ENCODE measurements around the gene KIFC3.
A peak's percentile ranks its signal among the peaks of the same experiment; 100 is the strongest.
"Not testable (repeated sequence)": the region's sequence is repeated elsewhere in the genome, so short reads cannot be mapped to it uniquely, and the experiment has no call there.

Gene KIFC3

GRCh38 chr16:57843400-57843799, 41.1 kb upstream of the KIFC3 start:
- TF ChIP-seq CTCF (IDR thresholded peaks at IDR 0.05; ENCODE audit: insufficient read depth, low read depth, low read length, missing control alignments), result no peak
- H3K4me3 ChIP-seq (ENCODE audit: low read length), result no peak overlapping the region
- DNase-seq (ENCODE audit: low read depth), result no peak

GRCh38 chr16:57842601-57843000, 40.3 kb upstream of the KIFC3 start:
- no peak for TF ChIP-seq CTCF (IDR thresholded peaks at IDR 0.05; ENCODE audit: insufficient read depth, low read depth, low read length, missing control alignments)
- H3K4me3 ChIP-seq (ENCODE audit: low read length), result no peak overlapping the region
- DNase-seq (ENCODE audit: low read depth), result no peak

GRCh38 chr16:57840833-57841232, 38.5 kb upstream of the KIFC3 start:
- no peak for TF ChIP-seq CTCF (IDR thresholded peaks at IDR 0.05; ENCODE audit: insufficient read depth, low read depth, low read length, missing control alignments)
- no peak overlapping the region for H3K4me3 ChIP-seq (ENCODE audit: low read length)
- no peak for DNase-seq (ENCODE audit: low read depth)

GRCh38 chr16:57838161-57838560, 35.9 kb upstream of the KIFC3 start:
- TF ChIP-seq CTCF (IDR thresholded peaks at IDR 0.05; ENCODE audit: insufficient read depth, low read depth, low read length, missing control alignments), result no peak
- no peak overlapping the region for H3K4me3 ChIP-seq (ENCODE audit: low read length)
- DNase-seq (ENCODE audit: low read depth), result no peak

GRCh38 chr16:57837305-57838125, 35.2 kb upstream of the KIFC3 start:
- TF ChIP-seq CTCF (IDR thresholded peaks at IDR 0.05; ENCODE audit: insufficient read depth, low read depth, low read length, missing control alignments), result no peak
- no peak overlapping the region for H3K4me3 ChIP-seq (ENCODE audit: low read length)
- no peak for DNase-seq (ENCODE audit: low read depth)

- peak; percentile 92 for DNase-seq (ENCODE audit: low read depth)
- not testable (repeated sequence) for H3K4me3 ChIP-seq (ENCODE audit: low read length)
Observed at GRCh38 chr16:57835439-57835838, 33.1 kb upstream of the KIFC3 start.

- no peak for TF ChIP-seq CTCF (IDR thresholded peaks at IDR 0.05; ENCODE audit: insufficient read depth, low read depth, low read length, missing control alignments)
- peak; percentile 95 for DNase-seq (ENCODE audit: low read depth)
- H3K4me3 ChIP-seq (ENCODE audit: low read length), result no peak overlapping the region
Observed at GRCh38 chr16:57834936-57835335, 32.6 kb upstream of the KIFC3 start.

All from epithelial cell of esophagus (primary cell).